ENCODE data around the gene PCDHA1. TPM values are rescaled to one million over a fixed set of nuclear protein-coding genes. Genes with fewer than 3 reads are reported as not detected.
"Not testable (repeated sequence)": the region's sequence is repeated elsewhere in the genome, so short reads cannot be mapped to it uniquely, and the experiment has no call there.

The PCDHA1 gene
- total RNA-seq, 1 donor from 2014 or later: not detected

GRCh38 chr5:140795259-140795641 is 9.3 kb downstream of the PCDHA1 start:
- no peak for DNase-seq
- Histone ChIP-seq H3K27ac (no peak overlapping the region), H3K36me3 (no peaks in the 10 kb centered on the region), H3K9me3 (peaks cover 8% of the 10 kb centered on the region), H3K4me3 (peak overlapping the region; percentile 30), H3K4me1 (no peaks in the 10 kb centered on the region), H3K27me3 (peaks cover 12% of the 10 kb centered on the region)
- intact Hi-C loops (cut with DNase I): no loop called here
- no peak for ATAC-seq
- peak; percentile 15 for TF ChIP-seq CTCF (IDR thresholded peaks at IDR 0.05)

- ATAC-seq; H3K4me1 ChIP-seq; H3K9me3 ChIP-seq; H3K27ac ChIP-seq; H3K36me3 ChIP-seq; DNase-seq; H3K4me3 ChIP-seq; intact Hi-C loops (cut with DNase I): not testable (repeated sequence)
- H3K27me3 ChIP-seq: peaks cover 12% of the 10 kb centered on the region
Measured at GRCh38 chr5:140796072-140796717, 10.3 kb downstream of the PCDHA1 start.

DNA sequence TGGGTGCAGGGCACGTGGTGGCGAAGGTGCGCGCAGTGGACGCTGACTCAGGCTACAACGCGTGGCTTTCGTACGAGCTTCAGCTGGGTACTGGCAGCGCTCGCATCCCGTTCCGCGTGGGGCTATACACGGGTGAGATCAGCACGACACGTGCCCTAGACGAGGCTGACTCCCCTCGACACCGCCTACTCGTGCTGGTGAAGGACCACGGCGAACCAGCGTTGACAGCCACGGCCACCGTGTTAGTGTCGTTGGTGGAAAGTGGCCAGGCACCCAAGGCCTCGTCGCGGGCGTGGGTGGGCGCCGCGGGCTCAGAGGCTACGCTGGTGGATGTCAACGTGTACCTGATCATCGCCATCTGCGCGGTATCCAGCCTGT is 10.8 kb downstream of the PCDHA1 start:
- no peaks in the 10 kb centered on the region for H3K36me3 ChIP-seq
- no peak for DNase-seq
- TF ChIP-seq CTCF (IDR thresholded peaks at IDR 0.05): no peak
- no peaks in the 10 kb centered on the region for H3K4me1 ChIP-seq
- H3K27ac ChIP-seq: no peak overlapping the region
- peaks cover 15% of the 10 kb centered on the region for H3K27me3 ChIP-seq
- H3K4me3 ChIP-seq: no peak overlapping the region
- H3K9me3 ChIP-seq: peaks cover 8% of the 10 kb centered on the region
- ATAC-seq: no peak
- intact Hi-C loops (cut with DNase I): no loop called here

DNA sequence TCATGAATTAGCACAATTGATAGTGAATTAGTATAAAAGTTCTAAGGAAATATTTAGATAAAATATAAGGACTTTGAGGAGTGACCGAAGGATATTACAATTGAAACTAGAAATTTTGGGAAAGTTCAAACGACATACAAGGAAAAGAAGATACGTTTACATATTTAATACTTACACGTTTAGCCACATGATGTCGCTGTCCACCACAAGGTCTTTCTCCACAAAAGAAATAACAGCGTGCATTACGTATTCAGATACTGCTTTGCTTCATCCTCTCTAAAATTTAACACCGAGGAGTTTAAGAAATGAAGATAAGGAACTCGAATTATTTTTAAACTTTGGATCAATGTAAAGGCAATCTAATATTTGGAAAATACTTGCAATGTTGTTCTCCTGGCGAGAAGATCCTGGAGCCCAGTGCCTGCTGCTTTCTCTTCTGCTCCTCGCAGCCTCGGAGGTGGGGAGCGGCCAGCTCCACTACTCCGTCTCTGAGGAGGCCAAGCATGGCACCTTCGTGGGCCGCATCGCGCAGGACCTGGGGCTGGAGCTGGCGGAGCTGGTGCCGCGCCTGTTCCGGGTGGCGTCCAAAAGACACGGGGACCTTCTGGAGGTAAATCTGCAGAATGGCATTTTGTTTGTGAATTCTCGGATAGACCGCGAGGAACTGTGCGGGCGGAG is 15.0 kb downstream of the PCDHA1 start, which contains the start of gene PCDHA3:
TSS of gene PCDHA3 (plus strand) at position 242 of the 678 bp plus-strand sequence.
- H3K27me3 ChIP-seq: peaks cover 10% of the 10 kb centered on the region
- H3K4me1 ChIP-seq: no peaks in the 10 kb centered on the region
- H3K9me3 ChIP-seq: no peaks in the 10 kb centered on the region
- TF ChIP-seq CTCF (IDR thresholded peaks at IDR 0.05): peak; percentile 42
- peak within 1 kb of the TSS; percentile 43 for H3K4me3 ChIP-seq
- H3K36me3 ChIP-seq: no peaks in the 10 kb centered on the region
- ATAC-seq: no peak
- intact Hi-C loops (cut with DNase I): no loop called here
- no peak within 1 kb of the TSS for H3K27ac ChIP-seq
- no peak for DNase-seq

DNA sequence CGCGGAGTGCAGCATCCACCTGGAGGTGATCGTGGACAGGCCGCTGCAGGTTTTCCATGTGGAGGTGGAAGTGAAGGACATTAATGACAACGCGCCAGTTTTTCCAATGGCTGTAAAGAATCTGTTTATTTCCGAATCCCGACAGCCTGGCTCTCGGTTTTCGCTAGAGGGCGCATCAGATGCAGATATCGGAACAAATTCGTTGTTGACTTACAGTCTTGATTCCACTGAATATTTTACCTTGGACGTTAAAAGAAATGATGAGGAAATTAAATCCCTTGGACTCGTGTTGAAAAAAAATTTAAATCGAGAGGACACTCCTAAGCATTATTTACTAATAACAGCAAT is 15.5 kb downstream of the PCDHA1 start:
- Histone ChIP-seq H3K4me3 (peak overlapping the region; percentile 43), H3K9me3 (no peaks in the 10 kb centered on the region), H3K4me1 (no peaks in the 10 kb centered on the region), H3K27ac (no peak overlapping the region), H3K36me3 (no peaks in the 10 kb centered on the region), H3K27me3 (peaks cover 10% of the 10 kb centered on the region)
- DNase-seq: no peak
- ATAC-seq: no peak
- intact Hi-C loops (cut with DNase I): no loop called here
- peak; percentile 33 for TF ChIP-seq CTCF (IDR thresholded peaks at IDR 0.05)

- peaks cover 10% of the 10 kb centered on the region for H3K27me3 ChIP-seq
- H3K27ac ChIP-seq; H3K4me1 ChIP-seq; DNase-seq; H3K9me3 ChIP-seq; ATAC-seq; intact Hi-C loops (cut with DNase I); H3K4me3 ChIP-seq; H3K36me3 ChIP-seq: not testable (repeated sequence)
Measured at GRCh38 chr5:140802381-140802780, 16.4 kb downstream of the PCDHA1 start.
